NOMO-1 treated with dmso at 0.1 percent for 144 hours (cell line): ENCODE measurements around the gene SDK1.
"Not testable (repeated sequence)": the region's sequence is repeated elsewhere in the genome, so short reads cannot be mapped to it uniquely, and the experiment has no call there.

ENCODE experiments used
- DNase-seq: peaks from one replicate; lab custom pipeline; 2025; ENCODE audit not compliant: unreplicated experiment; lab: John Stamatoyannopoulos, UW

Gene SDK1

GRCh38 chr7:4236389-4236788, 935.3 kb downstream of the SDK1 start:
- no peak for DNase-seq

DNA sequence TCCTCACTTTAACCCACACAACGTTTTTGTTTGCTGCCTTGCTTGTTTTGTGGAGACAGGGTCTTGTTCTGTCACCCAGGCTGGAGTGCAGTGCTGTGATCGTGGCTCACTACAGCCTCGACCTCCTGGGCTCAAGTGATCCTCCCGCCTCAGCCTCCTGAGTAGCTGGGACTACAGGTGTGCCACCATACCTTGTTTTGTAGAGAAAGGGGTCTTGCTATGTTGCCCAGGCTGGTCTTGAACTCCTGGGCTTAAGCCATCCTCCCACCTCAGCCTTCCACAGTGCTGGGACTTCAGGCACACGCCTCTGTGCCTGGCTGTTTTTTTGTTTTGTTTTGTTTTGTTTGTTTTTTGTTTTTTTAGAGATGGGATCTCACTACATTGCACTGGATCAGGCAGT, 935.8 kb downstream of the SDK1 start:
- not testable (repeated sequence) for DNase-seq

- no peak for DNase-seq
Observed at GRCh38 chr7:4237296-4238235, 936.5 kb downstream of the SDK1 start.

GRCh38 chr7:4238861-4239260, 937.8 kb downstream of the SDK1 start:
- no peak for DNase-seq

GRCh38 chr7:4240042-4240441, 939.0 kb downstream of the SDK1 start:
- no peak for DNase-seq

GRCh38 chr7:4240520-4241303, 939.7 kb downstream of the SDK1 start:
- no peak for DNase-seq

DNA sequence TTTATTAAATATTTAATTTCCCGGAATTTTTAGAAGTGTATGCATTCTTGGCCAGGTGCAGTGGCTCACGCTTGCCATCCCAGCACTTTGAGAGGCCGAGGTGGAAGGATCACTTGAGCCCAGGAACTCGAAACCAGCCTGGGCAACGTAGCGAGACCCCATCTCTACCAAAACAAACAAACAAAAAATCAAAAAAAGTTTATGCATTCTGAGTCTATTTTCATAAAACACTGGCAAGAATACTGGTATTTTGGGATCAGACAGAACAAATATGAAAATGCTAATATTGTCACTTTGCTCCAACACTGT, 940.2 kb downstream of the SDK1 start:
- no peak for DNase-seq

- DNase-seq, result no peak
Observed at GRCh38 chr7:4241791-4242190, 940.7 kb downstream of the SDK1 start.

- no peak for DNase-seq
Observed at GRCh38 chr7:4242706-4243105, 941.7 kb downstream of the SDK1 start.

DNA sequence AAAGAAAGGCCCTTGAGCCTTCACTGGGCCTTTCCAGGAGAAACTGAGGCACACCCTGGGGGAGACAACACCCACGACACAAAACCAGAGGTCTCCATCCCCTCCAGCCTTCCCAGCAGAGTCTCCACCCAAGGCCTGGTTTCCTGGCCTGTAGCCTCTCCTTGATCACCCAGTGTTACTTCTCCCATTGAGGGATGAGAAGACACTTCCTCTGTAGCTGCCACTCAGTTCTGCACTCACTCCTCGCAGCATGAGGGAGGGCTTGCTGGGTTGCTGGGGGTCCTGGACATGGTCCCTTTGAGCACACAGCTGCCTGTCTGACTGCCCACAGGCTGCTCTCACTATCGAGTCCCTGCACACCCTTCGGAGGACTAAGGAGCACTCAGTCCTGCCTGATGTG, 943.0 kb downstream of the SDK1 start:
- no peak for DNase-seq

- DNase-seq, result no peak
Observed at GRCh38 chr7:4244635-4245034, 943.6 kb downstream of the SDK1 start.

DNA sequence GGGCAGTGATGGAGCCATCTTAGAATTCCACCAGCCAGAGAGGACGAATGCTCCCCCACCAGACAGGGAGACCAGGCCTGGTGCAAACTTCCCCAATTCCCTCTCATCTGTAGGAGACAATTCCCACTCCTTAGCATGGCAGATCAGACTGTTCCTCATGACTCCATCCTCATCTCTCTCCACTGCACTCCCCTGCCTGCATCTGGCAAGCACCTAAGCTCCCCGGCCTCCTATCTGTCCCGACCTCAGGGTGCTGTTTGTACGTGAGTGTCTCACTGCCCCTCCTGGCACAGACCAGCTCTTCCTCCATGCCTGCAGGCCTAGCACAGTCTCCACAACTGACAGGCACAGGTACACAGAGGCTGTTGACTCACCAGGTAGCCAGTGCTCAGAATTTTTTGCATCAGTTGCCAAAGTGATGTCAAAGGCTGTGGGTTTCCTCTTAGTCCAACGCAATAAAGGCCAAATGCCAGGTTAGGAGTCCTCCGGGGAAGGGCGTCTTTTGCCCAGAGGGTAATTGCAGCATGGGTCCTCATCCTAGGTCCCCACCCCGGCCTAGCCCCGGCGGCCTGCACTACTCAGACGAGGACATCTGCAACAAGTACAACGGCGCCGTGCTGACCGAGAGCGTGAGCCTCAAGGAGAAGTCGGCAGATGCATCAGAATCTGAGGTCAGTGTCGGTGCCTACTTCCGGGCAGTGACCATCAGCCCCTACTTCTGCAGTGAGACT, 944.2 kb downstream of the SDK1 start:
- DNase-seq, result no peak

DNA sequence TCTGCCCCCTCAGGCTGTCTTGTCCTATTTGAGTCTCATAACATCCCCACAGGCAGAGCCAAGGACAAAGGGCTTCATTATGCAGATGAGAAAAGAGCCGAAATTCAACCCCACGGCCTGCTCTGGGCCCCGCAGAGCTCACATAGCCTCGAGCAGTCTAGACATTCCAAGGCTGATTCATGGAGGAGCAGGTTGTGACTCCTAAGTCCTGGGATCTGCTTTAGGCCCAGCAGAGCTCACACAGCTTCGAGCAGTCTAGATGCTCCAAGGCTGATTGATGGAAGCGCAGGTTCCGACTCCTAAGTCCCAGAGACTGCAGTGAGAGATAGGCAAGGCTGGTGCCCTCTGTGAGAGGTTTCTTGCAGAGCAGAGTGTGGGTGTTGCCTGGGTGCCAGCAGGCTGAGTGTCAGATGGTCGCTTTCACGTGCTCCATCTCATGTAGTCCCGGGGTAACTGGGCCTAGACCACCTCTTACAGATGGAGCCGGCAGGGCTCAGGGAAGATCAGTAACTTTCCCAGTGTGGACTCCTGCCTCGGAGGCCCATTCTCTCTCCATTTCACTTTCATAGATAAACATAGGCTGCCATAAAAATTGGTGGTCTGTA, 944.9 kb downstream of the SDK1 start:
- no peak for DNase-seq

GRCh38 chr7:4246536-4246935, 945.5 kb downstream of the SDK1 start:
- DNase-seq, result no peak

GRCh38 chr7:4247106-4247876, 946.2 kb downstream of the SDK1 start:
- no peak for DNase-seq

DNA sequence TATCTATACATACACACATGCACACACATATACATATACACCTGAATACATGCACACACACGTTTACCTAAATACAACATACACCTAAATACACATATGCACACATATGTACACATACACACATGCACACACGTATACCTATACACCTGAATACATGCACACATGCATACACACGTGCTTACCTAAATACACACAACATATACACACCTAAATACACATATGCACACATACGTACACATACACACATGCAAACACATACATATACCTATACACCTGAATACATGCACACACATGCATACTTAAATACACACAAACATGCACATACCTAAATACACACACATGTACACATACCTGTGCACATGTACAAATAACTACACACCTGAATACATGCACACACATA, 947.2 kb downstream of the SDK1 start:
- DNase-seq, result no peak

- no peak for DNase-seq
Observed at GRCh38 chr7:4249241-4249640, 948.2 kb downstream of the SDK1 start.

DNA sequence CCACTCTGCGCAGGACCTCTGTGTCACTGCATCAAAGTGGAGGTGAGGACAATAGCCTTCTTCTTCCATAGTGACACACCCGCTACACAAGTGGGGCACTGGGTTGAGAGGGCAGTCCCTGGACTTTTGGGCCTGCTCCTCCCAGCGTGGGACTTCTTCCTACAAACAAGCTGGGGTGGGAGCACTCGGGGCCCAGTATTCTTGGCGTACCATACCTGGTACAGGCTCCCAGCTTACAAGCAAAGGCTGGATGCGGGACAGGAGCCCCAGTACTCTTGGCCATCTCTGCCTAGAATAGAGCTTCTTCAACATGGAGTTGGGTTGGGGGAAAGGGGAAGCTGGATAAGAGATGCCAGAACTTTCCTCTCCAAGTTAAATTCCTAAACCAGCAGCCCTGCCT, 954.3 kb downstream of the SDK1 start:
- no peak for DNase-seq

DNA sequence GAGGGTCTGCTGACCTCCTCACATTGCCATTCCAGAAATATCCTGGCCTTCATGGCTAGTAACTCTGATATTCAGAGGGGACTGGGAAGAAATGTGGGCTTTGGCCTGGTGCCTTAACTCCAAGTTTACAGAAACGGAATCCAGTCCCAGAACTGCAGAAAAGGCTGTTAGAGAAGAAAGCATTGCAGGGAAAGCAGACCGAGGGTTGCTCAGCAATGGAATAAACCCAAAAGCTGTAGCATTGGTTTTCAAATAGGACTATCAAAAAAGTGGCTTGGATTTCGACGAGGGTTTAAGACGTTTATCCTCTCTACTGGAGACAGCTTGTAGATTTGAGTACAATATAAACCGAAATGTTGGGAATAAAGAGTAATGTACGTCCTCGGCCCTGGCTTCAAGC, 955.2 kb downstream of the SDK1 start:
- no peak for DNase-seq
